Glutamatergic neuron (in vitro differentiated cells): ENCODE results near the gene CD163. TPM values are rescaled to one million over a fixed set of nuclear protein-coding genes. Genes with fewer than 3 reads are reported as not detected.
A peak's percentile ranks its signal among the peaks of the same experiment; 100 is the strongest.

Experiments
- DNase-seq: peaks from one replicate; pipeline ENCODE4 v3.0.0; 2022
- H3K27ac Mint-ChIP-seq: one replicate; pipeline ENCODE4 v1.8.0; 2020; ENCODE audit warnings: mild to moderate bottlenecking, mixed read lengths, inconsistent platforms; ENCODE audit not compliant: unreplicated experiment
- H3K27me3 Mint-ChIP-seq: one replicate; pipeline ENCODE4 v1.8.0; 2020; ENCODE audit warnings: mild to moderate bottlenecking, moderate library complexity, mixed read lengths, inconsistent platforms; ENCODE audit not compliant: unreplicated experiment
- H3K36me3 Mint-ChIP-seq: one replicate; pipeline ENCODE4 v1.8.0; 2020; ENCODE audit warnings: mild to moderate bottlenecking, mixed read lengths, inconsistent platforms; ENCODE audit not compliant: unreplicated experiment
- H3K4me1 Mint-ChIP-seq: one replicate; pipeline ENCODE4 v1.8.0; 2020; ENCODE audit warnings: mild to moderate bottlenecking, low read depth, mixed read lengths, inconsistent platforms; ENCODE audit not compliant: unreplicated experiment
- H3K4me3 Mint-ChIP-seq: one replicate; pipeline ENCODE4 v1.8.0; 2020; ENCODE audit warnings: mild to moderate bottlenecking, mixed read lengths, inconsistent platforms; ENCODE audit not compliant: unreplicated experiment
- H3K9me3 Mint-ChIP-seq: one replicate; pipeline ENCODE4 v1.8.0; 2020; ENCODE audit warnings: mild to moderate bottlenecking, moderate library complexity, mixed read lengths, inconsistent platforms; ENCODE audit not compliant: unreplicated experiment
- CTCF ChIP-seq: fragments of 200-600 bp; sonication (generic); IDR thresholded peaks from one replicate; pipeline ENCODE4 v1.5.0; 2021; ENCODE audit not compliant: partially characterized antibody, unreplicated experiment
- total RNA-seq: library from RNA; stranded (reverse); fragmentation: NEBNext Ultra II Directional; extraction: Animal tissue kit (Norgen Biotek cat#: 25700); gene quantifications from one replicate; pipeline ENCODE4 v1.2.1, GENCODE V29; 2021; ENCODE audit not compliant: unreplicated experiment

The CD163 gene
- total RNA-seq, 1 donor from 2014 or later: 20.6 TPM

- Mint-ChIP-seq H3K36me3 (no peaks in the 10 kb centered on the region), H3K27ac (no peak overlapping the region), H3K4me3 (no peak overlapping the region), H3K4me1 (no peaks in the 10 kb centered on the region), H3K9me3 (no peaks in the 10 kb centered on the region), H3K27me3 (peaks cover 1% of the 10 kb centered on the region)
- no peak for TF ChIP-seq CTCF
- no peak for DNase-seq
Measured at GRCh38 chr12:7496451-7496850, 7.1 kb downstream of the CD163 start.

GRCh38 chr12:7495136-7495535, 8.4 kb downstream of the CD163 start:
- H3K27ac Mint-ChIP-seq: no peak overlapping the region
- no peaks in the 10 kb centered on the region for H3K36me3 Mint-ChIP-seq
- no peaks in the 10 kb centered on the region for H3K9me3 Mint-ChIP-seq
- TF ChIP-seq CTCF: no peak
- H3K27me3 Mint-ChIP-seq: peaks cover 1% of the 10 kb centered on the region
- no peak for DNase-seq
- no peaks in the 10 kb centered on the region for H3K4me1 Mint-ChIP-seq
- H3K4me3 Mint-ChIP-seq: no peak overlapping the region

- TF ChIP-seq CTCF: no peak
- DNase-seq: no peak
- H3K36me3 Mint-ChIP-seq: no peaks in the 10 kb centered on the region
- H3K4me3 Mint-ChIP-seq: no peak overlapping the region
- H3K27me3 Mint-ChIP-seq: peaks cover 1% of the 10 kb centered on the region
- no peaks in the 10 kb centered on the region for H3K4me1 Mint-ChIP-seq
- H3K27ac Mint-ChIP-seq: no peak overlapping the region
- no peaks in the 10 kb centered on the region for H3K9me3 Mint-ChIP-seq
Measured at GRCh38 chr12:7493006-7493405, 10.6 kb downstream of the CD163 start.

DNA sequence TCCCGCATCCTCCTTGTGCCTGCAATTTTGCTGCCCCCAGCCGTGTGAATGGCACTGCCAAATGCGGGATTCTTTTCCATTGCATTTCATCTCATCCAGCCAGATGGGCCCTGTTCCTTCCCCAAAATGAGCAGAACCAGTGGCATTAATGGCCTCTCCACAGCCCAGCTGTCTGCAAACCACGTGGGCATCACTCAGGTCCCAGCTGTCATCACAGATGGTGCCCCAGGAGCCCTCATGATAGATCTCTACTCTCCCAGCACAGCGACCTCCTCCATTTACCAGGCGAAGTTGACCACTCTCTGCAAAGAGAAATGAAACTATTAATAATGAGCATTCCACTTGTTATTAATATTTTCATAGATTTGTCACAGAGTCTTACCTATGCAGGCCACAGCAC, 17.1 kb downstream of the CD163 start:
- TF ChIP-seq CTCF: no peak
- DNase-seq: peak; percentile 72
- peak overlapping the region; percentile 89 for H3K27ac Mint-ChIP-seq
- H3K4me3 Mint-ChIP-seq: peak overlapping the region; percentile 57
- H3K36me3 Mint-ChIP-seq: peaks cover 7% of the 10 kb centered on the region
- peaks cover 23% of the 10 kb centered on the region for H3K4me1 Mint-ChIP-seq
- H3K9me3 Mint-ChIP-seq: peaks cover 9% of the 10 kb centered on the region
- peaks cover 8% of the 10 kb centered on the region for H3K27me3 Mint-ChIP-seq

GRCh38 chr12:7485095-7485494, 18.5 kb downstream of the CD163 start:
- TF ChIP-seq CTCF: no peak
- DNase-seq: no peak
- H3K36me3 Mint-ChIP-seq: peaks cover 7% of the 10 kb centered on the region
- H3K27ac Mint-ChIP-seq: peak overlapping the region; percentile 76
- peaks cover 9% of the 10 kb centered on the region for H3K9me3 Mint-ChIP-seq
- H3K4me1 Mint-ChIP-seq: peaks cover 23% of the 10 kb centered on the region
- peak overlapping the region; percentile 33 for H3K4me3 Mint-ChIP-seq
- H3K27me3 Mint-ChIP-seq: peaks cover 8% of the 10 kb centered on the region
